ENCODE data around the gene CRELD1. TPM values are rescaled to one million over a fixed set of nuclear protein-coding genes. Genes with fewer than 3 reads are reported as not detected.

CRELD1 gene
- 18.7 and 20.7 TPM in 2 replicates for total RNA-seq (2014; rRNA removed; shearing (Covaris generic))

GRCh38 chr3:9933561-9934234, at the start of gene CRELD1:
Gene CRELD1, plus strand, starts transcription at chr3:9933834. Its CDS starts 605 bp downstream, at chr3:9934439.

GRCh38 chr3:9890249-9891071, 43.2 kb upstream of the CRELD1 start, which contains the start of gene JAGN1:
Gene JAGN1, plus strand, starts transcription at chr3:9890610. Its CDS starts 113 bp downstream, at chr3:9890723.

GRCh38 chr3:9902372-9903237, 31.0 kb upstream of the CRELD1 start, which contains the start of gene IL17RE:
Gene IL17RE, plus strand, starts transcription at chr3:9902848. Its CDS starts 85 bp downstream, at chr3:9902933.

GRCh38 chr3:9916734-9917680, 16.6 kb upstream of the CRELD1 start, which contains the start of gene IL17RC:
Gene IL17RC, plus strand, starts transcription at chr3:9917098. Its CDS starts 218 bp downstream, at chr3:9917316.

GRCh38 chr3:9951962-9952805, 18.6 kb downstream of the CRELD1 start, which contains the start of gene PRRT3:
Gene PRRT3, minus strand, starts transcription at chr3:9952408. Its CDS starts 2,293 bp downstream, at chr3:9950115.

Small RNA genes within 50 kb of the gene (small RNA-seq; reads per million reads assigned to genes)
- gene RNU6-882P = not detected

Other genes with a start within 250 kb of the CRELD1 start
- gene CPNE9, start 230.0 kb upstream of the CRELD1 start, total RNA-seq (2014; rRNA removed; shearing (Covaris generic)) = 0.05 and 0.11 TPM in 2 replicates
- 41.5 and 43.6 TPM in 2 replicates for gene BRPF1, start 202.1 kb upstream of the CRELD1 start, total RNA-seq (2014; rRNA removed; shearing (Covaris generic))
- gene OGG1, start 183.9 kb upstream of the CRELD1 start, total RNA-seq (2014; rRNA removed; shearing (Covaris generic)) = 36.4 and 39.3 TPM in 2 replicates
- 2.7 and 4.7 TPM in 2 replicates for gene CAMK1, start 163.9 kb upstream of the CRELD1 start, total RNA-seq (2014; rRNA removed; shearing (Covaris generic))
- gene TADA3, start 141.4 kb upstream of the CRELD1 start, total RNA-seq (2014; rRNA removed; shearing (Covaris generic)) = 107 and 109 TPM in 2 replicates
- 187 and 200 TPM in 2 replicates for gene ARPC4, start 140.8 kb upstream of the CRELD1 start, total RNA-seq (2014; rRNA removed; shearing (Covaris generic))
- 11.8 and 15.3 TPM in 2 replicates for gene TTLL3, start 123.6 kb upstream of the CRELD1 start, total RNA-seq (2014; rRNA removed; shearing (Covaris generic))
- 68.3 and 89.1 TPM in 2 replicates for gene RPUSD3, start 89.8 kb upstream of the CRELD1 start, total RNA-seq (2014; rRNA removed; shearing (Covaris generic))
- gene CIDEC, start 53.6 kb upstream of the CRELD1 start, total RNA-seq (2014; rRNA removed; shearing (Covaris generic)) = 0.38 and 0.48 TPM in 2 replicates
- gene JAGN1, start 43.2 kb upstream of the CRELD1 start, total RNA-seq (2014; rRNA removed; shearing (Covaris generic)) = 36.3 and 37.3 TPM in 2 replicates
- 0.15 and 0.24 TPM in 2 replicates for gene IL17RE, start 31.0 kb upstream of the CRELD1 start, total RNA-seq (2014; rRNA removed; shearing (Covaris generic))
- 35.3 and 37.3 TPM in 2 replicates for gene IL17RC, start 16.7 kb upstream of the CRELD1 start, total RNA-seq (2014; rRNA removed; shearing (Covaris generic))
- 1.5 and 1.6 TPM in 2 replicates for gene PRRT3, start 18.6 kb downstream of the CRELD1 start, total RNA-seq (2014; rRNA removed; shearing (Covaris generic))
- gene EMC3, start 53.0 kb downstream of the CRELD1 start, total RNA-seq (2014; rRNA removed; shearing (Covaris generic)) = 42.6 and 59.0 TPM in 2 replicates
- 42.7 and 46.6 TPM in 2 replicates for gene FANCD2, start 92.6 kb downstream of the CRELD1 start, total RNA-seq (2014; rRNA removed; shearing (Covaris generic))
- not detected in 2 replicates for gene FANCD2OS, start 174.4 kb downstream of the CRELD1 start, total RNA-seq (2014; rRNA removed; shearing (Covaris generic))
- gene BRK1, start 181.8 kb downstream of the CRELD1 start, total RNA-seq (2014; rRNA removed; shearing (Covaris generic)) = 60.2 and 60.5 TPM in 2 replicates
- 52.1 and 54.9 TPM in 2 replicates for gene VHL, start 207.9 kb downstream of the CRELD1 start, total RNA-seq (2014; rRNA removed; shearing (Covaris generic))
- 3.5 and 4.5 TPM in 2 replicates for gene IRAK2, start 231.1 kb downstream of the CRELD1 start, total RNA-seq (2014; rRNA removed; shearing (Covaris generic))